SK-N-SH treated with all-trans-retinoic acid at 6 μM for 48 hours (cell line): ENCODE data around the gene SLC40A1.

ENCODE experiments used
- ARNTL ChIP-seq: fragments of 450-650 bp; formaldehyde crosslinking; IDR thresholded peaks from 2 replicates; pipeline ENCODE4 v1.5.0; 2020; ENCODE audit warnings: low read depth, mild to moderate bottlenecking, moderate library complexity, borderline replicate concordance
- CSDC2 ChIP-seq: fragments of 250-450 bp; sonication (Bioruptor Pico); IDR thresholded peaks from 2 replicates; pipeline ENCODE4 v1.5.0; 2020; ENCODE audit warnings: mild to moderate bottlenecking, moderate library complexity
- ESRRG ChIP-seq: fragments of 250-450 bp; sonication (Bioruptor Pico); IDR thresholded peaks from 2 replicates; pipeline ENCODE4 v1.6.1; 2021; ENCODE audit warnings: mild to moderate bottlenecking
- GLIS3 ChIP-seq: fragments of 250-450 bp; sonication (Bioruptor Pico); IDR thresholded peaks from 2 replicates; pipeline ENCODE4 v1.5.0; 2020; ENCODE audit warnings: mild to moderate bottlenecking, moderate library complexity
- ISL1 ChIP-seq: fragments of 250-450 bp; sonication (Bioruptor Pico); IDR thresholded peaks from 2 replicates; pipeline ENCODE4 v2.1.2; 2022; ENCODE audit warnings: mild to moderate bottlenecking, moderate library complexity
- PATZ1 ChIP-seq: fragments of 250-450 bp; sonication (Bioruptor Pico); IDR thresholded peaks from 2 replicates; pipeline ENCODE4 v1.8.0; 2020; ENCODE audit warnings: mild to moderate bottlenecking, moderate library complexity, borderline replicate concordance
- SNAI2 ChIP-seq: fragments of 250-450 bp; sonication (Bioruptor Pico); IDR thresholded peaks from 2 replicates; pipeline ENCODE4 v1.5.0; 2020; ENCODE audit warnings: mild to moderate bottlenecking, moderate library complexity
- TOX ChIP-seq: fragments of 250-450 bp; sonication (Bioruptor Pico); IDR thresholded peaks from 2 replicates; pipeline ENCODE4 v1.8.0; 2021; ENCODE audit warnings: mild to moderate bottlenecking, moderate library complexity, borderline replicate concordance
- TSHZ2 ChIP-seq: fragments of 250-450 bp; sonication (Bioruptor Pico); IDR thresholded peaks from 2 replicates; pipeline ENCODE4 v1.5.0; 2020; ENCODE audit warnings: mild to moderate bottlenecking, moderate library complexity
- ZC3H10 ChIP-seq: fragments of 250-450 bp; sonication (Bioruptor Pico); IDR thresholded peaks from 2 replicates; pipeline ENCODE4 v1.5.1; 2021; ENCODE audit warnings: mild to moderate bottlenecking, moderate library complexity
- ZFP3 ChIP-seq: fragments of 250-450 bp; sonication (Bioruptor Pico); IDR thresholded peaks from 2 replicates; pipeline ENCODE4 v1.5.0; 2020; ENCODE audit warnings: mild to moderate bottlenecking, moderate library complexity
- ZFP30 ChIP-seq: fragments of 450-650 bp; formaldehyde crosslinking; IDR thresholded peaks from 2 replicates; pipeline ENCODE4 v1.5.0; 2022; ENCODE audit warnings: mild to moderate bottlenecking, moderate library complexity
- ZNF70 ChIP-seq: fragments of 450-650 bp; formaldehyde crosslinking; IDR thresholded peaks from 2 replicates; pipeline ENCODE4 v1.5.0; 2020; ENCODE audit warnings: mild to moderate bottlenecking, moderate library complexity
- ZNF8 ChIP-seq: fragments of 450-650 bp; formaldehyde crosslinking; IDR thresholded peaks from 2 replicates; pipeline ENCODE4 v1.5.0; 2020; ENCODE audit warnings: mild to moderate bottlenecking, moderate library complexity

- no peak for TF ChIP-seq PATZ1 (CRISPR knock-in tag)
- TF ChIP-seq ZNF8 = no peak
- no peak for TF ChIP-seq TSHZ2 (CRISPR knock-in tag)
- TF ChIP-seq ARNTL (CRISPR knock-in tag) = no peak
- TF ChIP-seq ZC3H10 (CRISPR knock-in tag) = no peak
- TF ChIP-seq ZFP30 (CRISPR knock-in tag) = no peak
- no peak for TF ChIP-seq SNAI2 (CRISPR knock-in tag)
- no peak for TF ChIP-seq ZFP3 (CRISPR knock-in tag)
- TF ChIP-seq ISL1 (CRISPR knock-in tag) = no peak
- TF ChIP-seq ESRRG (CRISPR knock-in tag) = no peak
- TF ChIP-seq CSDC2 (CRISPR knock-in tag) = no peak
- no peak for TF ChIP-seq ZNF70
- TF ChIP-seq TOX (CRISPR knock-in tag) = no peak
- no peak for TF ChIP-seq GLIS3 (CRISPR knock-in tag)
These were observed 4.1 kb upstream of the SLC40A1 start for GRCh38 chr2:189584686-189585085.
